CD4-positive, alpha-beta T cell treated with Interferon alpha-2 for 1 hour (primary cell): Measurements from ENCODE around the gene LOXL1.
A peak's percentile ranks its signal among the peaks of the same experiment; 100 is the strongest.
"Not testable (repeated sequence)": the region's sequence is repeated elsewhere in the genome, so short reads cannot be mapped to it uniquely, and the experiment has no call there.

Source experiments
- DNase-seq, 2 donors: peaks; one replicate each; pipeline ENCODE4 v3.0.0-alpha.2; 2020 to 2022

The LOXL1 gene

GRCh38 chr15:73922186-73923151 is 3.8 kb upstream of the LOXL1 start:
- DNase-seq, result no peak

DNA sequence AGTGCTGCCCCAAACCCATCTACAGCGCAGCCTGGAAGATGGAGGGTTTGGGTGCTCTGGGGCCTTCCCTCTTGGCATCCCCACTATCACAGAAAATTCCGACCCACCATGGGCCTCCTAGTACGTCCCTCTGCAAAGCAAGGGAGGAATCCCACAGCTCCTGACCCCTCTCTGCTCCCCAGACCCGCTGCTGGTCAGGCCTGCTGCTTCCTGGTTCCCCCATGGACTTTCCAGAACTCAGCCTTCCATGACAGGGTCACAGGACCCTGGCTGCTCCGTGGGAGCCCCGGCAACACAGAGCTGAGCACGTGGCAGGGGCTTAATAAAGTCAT is 3.1 kb upstream of the LOXL1 start:
- no peak for DNase-seq

DNA sequence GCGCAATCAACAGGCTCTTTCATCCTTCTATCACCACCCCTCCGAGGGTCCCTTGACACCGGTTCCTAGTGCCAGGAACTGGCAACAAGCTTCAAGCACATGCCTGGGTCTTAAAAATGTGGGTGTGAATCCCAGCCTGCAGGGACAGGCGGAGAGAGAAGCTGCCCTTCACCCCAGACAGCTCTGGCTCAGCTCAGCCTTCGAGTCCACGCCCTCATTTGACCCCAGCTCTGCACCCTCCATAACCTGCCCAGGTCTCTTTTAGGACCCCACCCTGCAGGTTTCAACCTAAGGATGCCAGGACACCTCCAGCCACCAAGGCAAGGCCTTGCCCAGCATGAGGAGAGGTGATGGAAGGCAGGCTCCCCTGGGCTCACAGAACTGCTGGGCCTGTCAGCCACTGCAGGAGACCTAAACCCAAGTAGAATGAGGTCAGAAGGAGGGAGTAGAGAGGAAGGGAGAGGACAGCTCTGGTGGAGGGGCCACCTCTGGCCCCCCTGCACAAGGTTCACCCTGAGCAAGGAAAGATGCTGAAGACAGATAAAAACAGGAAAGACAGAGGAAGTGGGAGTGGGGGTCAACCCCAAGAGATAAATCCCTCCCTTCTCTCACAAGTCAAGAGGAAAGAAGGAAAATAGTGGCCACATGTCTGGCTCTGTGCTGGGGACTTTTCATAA is 2.6 kb upstream of the LOXL1 start:
- DNase-seq, result no peak

GRCh38 chr15:73924171-73924921 is 1.9 kb upstream of the LOXL1 start:
- DNase-seq, result peak in 1 of 2 donors; percentile 36

DNA sequence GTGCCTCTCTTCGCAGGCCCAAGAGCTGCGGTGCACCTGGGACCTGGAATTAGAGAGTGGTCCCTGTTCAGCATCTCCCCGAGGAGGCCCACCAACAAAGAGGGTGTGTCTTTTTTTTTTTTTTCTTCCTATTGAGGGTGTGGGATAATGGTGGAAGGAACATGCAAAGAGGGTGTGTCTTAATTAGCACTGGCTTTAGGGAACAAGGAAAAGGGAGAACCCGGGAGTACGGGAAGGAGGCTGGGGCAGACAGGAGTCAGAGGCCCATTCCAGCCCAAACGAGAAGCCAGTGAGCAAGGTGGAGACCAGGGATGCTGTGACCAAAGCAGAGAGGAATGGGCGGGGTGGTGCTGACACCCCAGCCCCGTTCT is 429 bp upstream of the LOXL1 start:
- no peak for DNase-seq

DNA sequence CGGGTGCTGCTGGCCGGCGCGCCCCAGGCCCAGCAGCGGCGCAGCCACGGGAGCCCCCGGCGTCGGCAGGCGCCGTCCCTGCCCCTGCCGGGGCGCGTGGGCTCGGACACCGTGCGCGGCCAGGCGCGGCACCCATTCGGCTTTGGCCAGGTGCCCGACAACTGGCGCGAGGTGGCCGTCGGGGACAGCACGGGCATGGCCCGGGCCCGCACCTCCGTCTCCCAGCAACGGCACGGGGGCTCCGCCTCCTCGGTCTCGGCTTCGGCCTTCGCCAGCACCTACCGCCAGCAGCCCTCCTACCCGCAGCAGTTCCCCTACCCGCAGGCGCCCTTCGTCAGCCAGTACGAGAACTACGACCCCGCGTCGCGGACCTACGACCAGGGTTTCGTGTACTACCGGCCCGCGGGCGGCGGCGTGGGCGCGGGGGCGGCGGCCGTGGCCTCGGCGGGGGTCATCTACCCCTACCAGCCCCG is 777 bp downstream of the LOXL1 start:
- DNase-seq, result peak in 1 of 2 donors; percentile 47

DNA sequence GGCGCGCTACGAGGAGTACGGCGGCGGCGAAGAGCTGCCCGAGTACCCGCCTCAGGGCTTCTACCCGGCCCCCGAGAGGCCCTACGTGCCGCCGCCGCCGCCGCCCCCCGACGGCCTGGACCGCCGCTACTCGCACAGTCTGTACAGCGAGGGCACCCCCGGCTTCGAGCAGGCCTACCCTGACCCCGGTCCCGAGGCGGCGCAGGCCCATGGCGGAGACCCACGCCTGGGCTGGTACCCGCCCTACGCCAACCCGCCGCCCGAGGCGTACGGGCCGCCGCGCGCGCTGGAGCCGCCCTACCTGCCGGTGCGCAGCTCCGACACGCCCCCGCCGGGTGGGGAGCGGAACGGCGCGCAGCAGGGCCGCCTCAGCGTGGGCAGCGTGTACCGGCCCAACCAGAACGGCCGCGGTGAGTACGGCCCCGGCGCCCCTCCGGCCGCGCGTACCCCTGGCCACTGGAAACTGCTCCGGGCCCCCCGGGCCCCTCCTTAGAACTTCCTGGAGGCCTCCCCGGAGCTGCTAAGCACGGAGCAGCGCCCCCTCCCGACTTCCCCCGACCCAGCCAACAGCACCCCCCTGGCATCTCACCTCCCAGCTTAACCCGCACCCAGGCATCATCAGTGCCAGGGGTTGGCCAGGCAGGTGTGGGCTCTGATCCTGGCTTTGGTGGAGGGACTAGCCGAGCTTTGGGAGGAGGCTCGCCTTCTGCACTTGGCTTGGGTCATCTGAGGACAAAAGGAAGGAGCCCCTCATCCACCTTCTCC is 1.4 kb downstream of the LOXL1 start:
- DNase-seq, result peak; percentile 62 to 81

DNA sequence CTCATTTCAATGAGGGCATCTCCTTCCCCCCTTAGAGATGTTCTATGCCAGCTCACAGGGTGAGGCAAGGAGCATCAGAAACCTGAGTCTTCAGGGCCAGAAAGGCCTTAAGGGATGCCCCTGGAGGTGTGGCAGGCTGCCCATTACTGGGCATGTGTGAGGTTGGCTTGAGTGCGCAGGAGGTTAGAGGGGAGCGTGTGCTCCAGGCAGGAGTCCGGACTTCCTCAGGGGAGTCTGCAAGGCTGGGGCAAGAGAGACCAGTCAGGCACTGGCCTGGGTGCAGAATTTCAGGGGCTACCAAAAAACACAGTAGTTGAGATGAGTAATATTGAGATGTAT is 1.9 kb downstream of the LOXL1 start:
- no peak for DNase-seq

DNA sequence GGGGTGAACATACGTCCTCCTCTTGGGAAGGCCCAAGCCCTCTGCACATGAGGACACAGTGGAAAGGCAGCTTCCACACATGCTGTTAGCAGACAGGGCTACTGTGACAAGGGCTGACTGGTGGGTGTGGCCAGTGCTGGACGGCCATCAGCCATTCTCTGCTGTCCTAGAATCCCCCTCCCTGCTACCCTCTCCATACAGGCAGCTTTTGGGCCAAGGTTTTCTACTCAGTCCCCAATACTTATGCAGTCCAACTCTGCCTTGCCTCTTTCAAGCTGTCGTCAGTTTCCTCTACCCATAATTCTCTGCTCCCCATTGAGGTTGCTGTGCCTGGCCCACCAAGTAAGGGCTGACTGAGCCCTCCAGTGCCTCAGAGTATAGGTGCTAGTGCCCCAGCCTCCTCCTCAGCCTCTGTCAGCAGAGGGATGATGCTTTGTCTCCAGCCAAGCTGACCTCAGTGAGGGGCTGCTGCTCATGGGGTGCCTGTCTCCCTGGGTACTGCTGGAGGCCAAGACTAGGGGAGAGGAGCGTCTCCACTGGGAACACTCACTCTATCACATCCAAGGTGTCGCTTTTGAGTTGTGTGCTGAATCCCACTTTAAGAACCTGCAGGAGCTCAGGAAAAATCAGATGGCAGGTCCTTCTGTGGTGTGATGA is 2.8 kb downstream of the LOXL1 start:
- no peak for DNase-seq

GRCh38 chr15:73930371-73930770 is 4.1 kb downstream of the LOXL1 start:
- no peak for DNase-seq

- DNase-seq, result no peak
Observed at GRCh38 chr15:73930790-73931281, 4.6 kb downstream of the LOXL1 start.

DNA sequence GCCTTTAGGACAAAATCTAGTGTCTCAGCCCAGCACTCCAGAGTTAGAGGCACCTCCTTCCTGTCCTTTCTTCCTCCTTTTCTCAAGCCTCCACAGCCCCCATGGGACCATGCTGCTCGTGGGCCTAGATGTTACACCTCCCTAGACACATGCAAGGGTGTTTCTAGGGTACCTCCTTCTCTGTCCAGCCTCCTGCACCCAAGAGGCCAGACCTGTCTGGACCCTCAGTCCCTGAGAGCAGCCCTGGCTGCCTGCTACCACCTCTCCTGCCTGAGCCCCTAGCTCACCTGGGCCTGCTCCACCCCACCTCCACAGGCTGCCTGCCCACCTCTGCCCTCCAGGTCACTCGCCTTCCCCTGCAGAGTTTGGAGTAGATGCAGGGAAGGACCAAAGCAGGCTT is 5.2 kb downstream of the LOXL1 start:
- DNase-seq, result no peak

GRCh38 chr15:73932381-73933191 is 6.3 kb downstream of the LOXL1 start:
- DNase-seq, result no peak

GRCh38 chr15:73934281-73934680 is 8.0 kb downstream of the LOXL1 start:
- no peak for DNase-seq

GRCh38 chr15:73935547-73935946 is 9.3 kb downstream of the LOXL1 start:
- DNase-seq, result no peak

DNA sequence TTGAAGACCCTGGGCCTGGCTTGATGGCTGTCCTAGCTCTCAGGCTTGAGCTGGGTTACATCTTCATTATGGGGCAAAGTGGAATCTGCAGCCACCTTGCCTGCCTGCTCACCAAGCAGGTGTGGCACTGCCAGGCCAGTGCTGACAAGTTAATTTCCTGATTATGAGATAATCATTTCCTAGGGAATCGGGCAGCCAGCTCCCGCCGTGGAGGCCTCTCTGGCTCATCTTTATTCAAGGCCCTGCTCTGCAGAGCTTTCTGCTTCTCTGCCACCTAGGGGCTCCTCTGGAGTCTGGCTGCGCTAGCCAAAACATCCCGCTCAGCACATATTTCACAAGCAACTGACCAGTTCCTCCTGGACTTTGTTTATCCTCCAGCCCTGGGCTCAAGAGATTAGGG is 9.9 kb downstream of the LOXL1 start:
- DNase-seq, result no peak

GRCh38 chr15:73936588-73937290 is 10.5 kb downstream of the LOXL1 start:
- DNase-seq, result no peak

DNA sequence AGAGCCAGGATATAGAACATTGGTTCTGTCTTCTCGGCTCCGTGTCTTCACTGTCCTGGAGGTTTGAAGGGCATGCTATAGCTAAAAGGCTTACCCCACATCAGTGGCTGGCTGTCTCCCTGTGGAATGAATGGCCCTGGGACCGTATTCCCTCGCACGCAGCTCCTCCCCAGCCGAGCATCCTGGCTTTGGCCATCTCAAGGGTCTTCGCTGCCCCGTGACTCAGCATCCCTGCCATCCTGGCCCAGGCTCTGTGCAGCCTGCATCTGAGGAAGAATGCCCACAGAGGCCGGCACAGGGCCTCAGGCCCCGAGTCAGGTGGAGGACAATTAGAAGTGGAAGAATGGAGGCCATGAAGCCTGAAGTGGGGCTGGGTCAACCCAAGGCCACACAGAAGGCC is 11.0 kb downstream of the LOXL1 start:
- no peak for DNase-seq

- DNase-seq, result no peak
Observed at GRCh38 chr15:73937726-73938125, 11.5 kb downstream of the LOXL1 start.

- DNase-seq, result not testable (repeated sequence)
Observed at GRCh38 chr15:73938516-73938915, 12.3 kb downstream of the LOXL1 start.

GRCh38 chr15:73939138-73939537 is 12.9 kb downstream of the LOXL1 start:
- no peak for DNase-seq
